B cell (primary cell): ENCODE results near the gene BCAS4. TPM values are rescaled to one million over a fixed set of nuclear protein-coding genes. Genes with fewer than 3 reads are reported as not detected.

ENCODE experiments used
- ATAC-seq: fragments of 200-7000 bp; cut with Tn5 transposase; one replicate; pipeline ENCODE4 v1.10.0; 2021; ENCODE audit warnings: low read depth, mild to moderate bottlenecking, moderate number of reproducible peaks, moderate library complexity
- CTCF ChIA-PET: fragments of 350-600 bp; sonication (Branson Sonifier 250); formaldehyde crosslinking; loops from one replicate; lab custom pipeline; 2021; ENCODE audit warnings: antibody characterized with exemption, inconsistent platforms; lab: Charles Lee
- POLR2A ChIA-PET: fragments of 350-600 bp; sonication (Branson Sonifier 250); formaldehyde crosslinking; loops from one replicate; lab custom pipeline; 2021; ENCODE audit warnings: antibody characterized with exemption; lab: Charles Lee
- DNase-seq: peaks from one replicate; pipeline ENCODE4 v3.0.0; 2013
- H2AFZ ChIP-seq: 2 replicates; pipeline ENCODE4 v1.6.1; 2012; ENCODE audit warnings: mild to moderate bottlenecking, low read depth, low read length; ENCODE audit not compliant: insufficient read depth, poor library complexity, severe bottlenecking
- H3K27ac ChIP-seq, 2 donors: 1 replicate in 1 of 2; 2 replicates in 1 of 2; pipeline ENCODE4 v1.5.1; 2012 to 2013; ENCODE audit warnings: low read length in 2 of 2, mild to moderate bottlenecking in 2 of 2, moderate library complexity in 1 of 2
- H3K27me3 ChIP-seq, 4 experiments: fragments of 200-600 bp in 1 of 4; sonication (generic) in 1 of 4; replicated peaks in 1 of 4; 1 replicate in 2 of 4; 2 replicates in 2 of 4; pipeline versions ENCODE4 v1.6.1 to v1.7.0; 2013 to 2016; ENCODE audit warnings: low read length in 3 of 4, mild to moderate bottlenecking in 2 of 4, mixed read lengths in 1 of 4, moderate library complexity in 1 of 4; ENCODE audit not compliant: insufficient read depth in 4 of 4, control insufficient read depth in 3 of 4; ENCODE audit errors: control extremely low read depth in 1 of 4
- H3K36me3 ChIP-seq, 2 experiments: replicated peaks in 1 of 2; 1 replicate in 1 of 2; 2 replicates in 1 of 2; pipeline versions ENCODE4 v1.6.1 to v1.7.1; 2013; ENCODE audit warnings: low read length in 1 of 2; ENCODE audit not compliant: insufficient read depth in 2 of 2, control insufficient read depth in 1 of 2; ENCODE audit errors: control extremely low read depth in 1 of 2, extremely low read depth in 1 of 2
- H3K4me1 ChIP-seq, 2 donors: fragments of 200-600 bp in 1 of 2; sonication (generic) in 1 of 2; 1 replicate in 1 of 2; 2 replicates in 1 of 2; pipeline versions ENCODE4 v1.5.1 to v1.6.1; 2013 to 2017; ENCODE audit warnings: low read length in 2 of 2; ENCODE audit not compliant: control insufficient read depth in 2 of 2, insufficient read depth in 2 of 2
- H3K4me2 ChIP-seq: replicated peaks from 2 replicates; pipeline ENCODE3; 2012; ENCODE audit warnings: mild to moderate bottlenecking, low read depth, low read length; ENCODE audit not compliant: poor library complexity, severe bottlenecking
- H3K4me3 ChIP-seq, 5 experiments: fragments of 200-600 bp in 1 of 5; sonication (generic) in 1 of 5; 1 replicate in 3 of 5; 2 replicates in 2 of 5; pipeline versions ENCODE4 v1.5.1 to v1.7.0; 2011 to 2016; ENCODE audit warnings: low read length in 4 of 5, mild to moderate bottlenecking in 4 of 5, low read depth in 2 of 5, control low read depth in 1 of 5, moderate library complexity in 1 of 5; ENCODE audit not compliant: insufficient read depth in 1 of 5; ENCODE audit errors: control extremely low read depth in 1 of 5, extremely low read depth in 1 of 5
- H3K79me2 ChIP-seq: fragments of 200-600 bp; sonication (generic); one replicate; pipeline ENCODE4 v1.6.0; 2016; ENCODE audit warnings: low read length; ENCODE audit not compliant: control insufficient read depth, insufficient read depth
- H3K9ac ChIP-seq: fragments of 200-600 bp; sonication (generic); 2 replicates; pipeline ENCODE4 v1.6.1; 2017; ENCODE audit warnings: mild to moderate bottlenecking, low read length, moderate library complexity
- H3K9me3 ChIP-seq, 3 donors: one replicate each; pipeline versions ENCODE4 v1.6.1 to v1.7.1; 2013; ENCODE audit warnings: low read length in 2 of 3; ENCODE audit not compliant: control insufficient read depth in 2 of 3, insufficient read depth in 1 of 3; ENCODE audit errors: control extremely low read depth in 1 of 3
- H4K20me1 ChIP-seq: 2 replicates; pipeline ENCODE4 v1.6.0; 2012; ENCODE audit warnings: mild to moderate bottlenecking, low read length; ENCODE audit not compliant: insufficient read depth, control insufficient read depth, poor library complexity, severe bottlenecking
- H3K27ac Mint-ChIP-seq: one replicate; pipeline ENCODE4 v1.8.0; 2021; ENCODE audit warnings: mixed read lengths
- H3K27me3 Mint-ChIP-seq: one replicate; pipeline ENCODE4 v1.8.0; 2021; ENCODE audit warnings: mixed read lengths
- H3K4me1 Mint-ChIP-seq: one replicate; pipeline ENCODE4 v1.8.0; 2021; ENCODE audit warnings: mixed read lengths
- H3K4me3 Mint-ChIP-seq: one replicate; pipeline ENCODE4 v1.8.0; 2021; ENCODE audit warnings: mixed read lengths
- H3K9me3 Mint-ChIP-seq: one replicate; pipeline ENCODE4 v1.8.0; 2022; ENCODE audit warnings: mixed read lengths; ENCODE audit not compliant: insufficient read depth
- CTCF ChIP-seq: fragments of 200-600 bp; IDR thresholded peaks from one replicate; pipeline ENCODE4 v1.8.0; 2022; ENCODE audit warnings: antibody characterized with exemption, mild to moderate bottlenecking
- EZH2 ChIP-seq: IDR thresholded peaks from 2 replicates; pipeline ENCODE4 v1.6.1; 2012; ENCODE audit warnings: borderline replicate concordance, low read depth, mild to moderate bottlenecking, moderate library complexity, low read length; ENCODE audit not compliant: insufficient read depth, poor library complexity, severe bottlenecking
- WGBS: methylation state at CpG from one replicate; pipeline ENCODE4 v1.1.5; 2013; ENCODE audit warnings: missing lambda C conversion rate; ENCODE audit not compliant: insufficient coverage; 5-methylcytosine and 5-hydroxymethylcytosine counted together
- intact Hi-C: fragments of 100-400 bp; cut with micrococcal nuclease; formaldehyde crosslinking; loops from one replicate; pipeline ENCODE4 v1.10.0; 2022
- polyA plus RNA-seq: library from polyadenylated mRNA; depleted of rRNA; stranded (reverse); fragments of >200 nt; gene quantifications from 2 replicates; pipeline ENCODE4 v1.2.3, GENCODE V29; 2012
- total RNA-seq, 2 donors: library from RNA; stranded (reverse); fragments of 120-200 nt in 1 of 2; gene quantifications; 1 replicate in 1 of 2; 2 replicates in 1 of 2; pipeline versions ENCODE4 v1.2.3 to v1.2.4, GENCODE V29; 2013 to 2022

Gene BCAS4
- total and polyA plus RNA-seq, 2 donors (not counting 1 experiment from before 2014, with no cell fraction given) = 44.8 to 88.2 TPM

DNA sequence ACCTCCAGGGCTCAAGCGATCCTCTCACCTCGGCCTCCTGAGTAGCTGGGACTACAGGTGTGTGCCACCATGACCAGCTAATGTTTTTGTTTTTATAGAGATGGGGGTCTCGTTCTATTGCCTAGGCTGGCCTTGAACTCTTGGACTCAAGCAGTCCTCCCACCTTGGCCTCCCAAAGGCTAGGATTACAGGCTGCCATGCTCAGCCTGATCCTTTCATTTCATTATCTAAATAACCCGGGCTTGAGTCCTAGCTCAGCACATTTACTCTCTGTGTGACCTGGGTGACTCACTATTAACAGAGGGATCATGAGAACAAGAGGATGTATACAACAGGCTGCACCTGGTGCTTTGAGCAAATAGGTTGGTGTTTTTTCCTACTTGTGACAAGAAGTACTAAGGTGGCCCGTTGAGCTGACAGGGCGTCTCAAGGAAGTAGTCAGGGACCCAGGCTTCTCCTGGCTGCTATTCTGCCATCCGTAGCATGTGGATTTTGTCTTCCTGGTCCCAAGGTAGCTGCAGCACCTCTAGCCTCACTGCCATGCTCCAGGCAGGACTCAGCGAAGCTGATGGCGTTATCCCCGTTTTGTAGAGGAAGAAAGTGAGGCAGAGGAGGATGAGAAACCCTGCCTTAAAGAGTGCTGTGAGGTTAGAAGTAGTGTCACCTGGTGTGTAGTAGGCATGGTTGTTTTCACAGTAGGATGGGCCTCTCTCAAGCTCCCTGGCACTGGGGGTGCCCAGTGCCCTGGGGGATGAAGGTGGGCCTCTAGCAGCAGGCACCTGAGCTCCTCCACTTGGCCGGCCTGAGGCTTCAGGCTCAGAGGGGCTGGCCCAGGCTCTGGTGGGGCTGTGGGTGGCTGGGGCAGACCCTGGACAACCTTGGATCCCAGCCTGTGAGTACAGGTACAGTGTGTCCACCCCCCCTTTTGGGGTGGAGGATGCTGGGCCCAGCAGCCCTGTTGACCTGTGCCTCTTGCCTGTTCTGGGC is 73.9 kb downstream of the BCAS4 start:
- intact Hi-C loops = no loop called here
- H3K79me2 ChIP-seq = peaks cover 73% of the 10 kb centered on the region
- no peaks in the 10 kb centered on the region for H3K9me3 ChIP-seq
- peaks cover 65% of the 10 kb centered on the region for H4K20me1 ChIP-seq
- Mint-ChIP-seq H3K4me3 (no peak overlapping the region), H3K27me3 (no peaks in the 10 kb centered on the region), H3K4me1 (peaks cover 24% of the 10 kb centered on the region), H3K9me3 (no peaks in the 10 kb centered on the region), H3K27ac (peak overlapping the region; percentile 61)
- no peak overlapping the region for H3K4me3 ChIP-seq
- H2AFZ ChIP-seq = no peak overlapping the region
- peaks cover 10 to 32% of the 10 kb centered on the region in 2 donors for H3K4me1 ChIP-seq
- no peak overlapping the region for H3K27ac ChIP-seq
- no peak overlapping the region for H3K4me2 ChIP-seq
- no peak overlapping the region for H3K9ac ChIP-seq
- no peaks in the 10 kb centered on the region for H3K27me3 ChIP-seq
- ATAC-seq = no peak
- POLR2A ChIA-PET = no interaction called here
- WGBS = 97% methylated on average over 8 of the region's 11 CpGs
- peaks cover 0 to 47% of the 10 kb centered on the region in 2 experiments for H3K36me3 ChIP-seq
- no peak for TF ChIP-seq EZH2
- TF ChIP-seq CTCF = no peak
- no peak for DNase-seq
- CTCF ChIA-PET = interaction anchor here (0.9 kb wide), 1 partner anchor 74 kb away, joined by 3 read pairs; no protein-coding TSS in a partner anchor
